SK-N-SH (cell line): ENCODE results near the gene MEIKIN.

ENCODE experiments used
- ELF1 ChIP-seq: IDR thresholded peaks from 2 replicates; pipeline ENCODE4 v1.4.0; 2012
- FOXM1 ChIP-seq: IDR thresholded peaks from 2 replicates; pipeline ENCODE4 v1.4.0; 2012; ENCODE audit warnings: low read depth, mild to moderate bottlenecking
- GATA2 ChIP-seq: sonication (generic); formaldehyde crosslinking; IDR thresholded peaks from 2 replicates; pipeline ENCODE4 v1.5.0; 2020; ENCODE audit warnings: mild to moderate bottlenecking, missing genetic modification reagents
- JUND ChIP-seq: IDR thresholded peaks from 2 replicates; pipeline ENCODE4 v1.4.0; 2012
- MXI1 ChIP-seq: IDR thresholded peaks from 2 replicates; pipeline ENCODE4 v1.6.1; 2012; ENCODE audit warnings: mild to moderate bottlenecking, low read depth, low read length, improper control_type of control experiment
- RCOR1 ChIP-seq: fragments of 150-350 bp; IDR thresholded peaks from 2 replicates; pipeline ENCODE4 v1.6.1; 2017; ENCODE audit warnings: antibody characterized with exemption, low read length
- REST ChIP-seq: IDR thresholded peaks from 2 replicates; pipeline ENCODE4 v1.6.1; 2012; ENCODE audit warnings: mild to moderate bottlenecking, low read depth, low read length, moderate library complexity
- RFX5 ChIP-seq: IDR thresholded peaks from 2 replicates; pipeline ENCODE4 v1.6.1; 2012; ENCODE audit warnings: mild to moderate bottlenecking, improper control_type of control experiment, low read length
- SIN3A ChIP-seq: IDR thresholded peaks from 2 replicates; pipeline ENCODE4 v1.6.1; 2012; ENCODE audit warnings: low read depth, mild to moderate bottlenecking, low read length, moderate library complexity, borderline replicate concordance
- SMC3 ChIP-seq: IDR thresholded peaks from 2 replicates; pipeline ENCODE4 v1.6.1; 2012; ENCODE audit warnings: low read depth, low read length, improper control_type of control experiment
- TCF12 ChIP-seq: IDR thresholded peaks from 2 replicates; pipeline ENCODE4 v1.4.0; 2012
- USF1 ChIP-seq: IDR thresholded peaks from 2 replicates; pipeline ENCODE4 v1.4.0; 2012; ENCODE audit warnings: low read depth, borderline replicate concordance
- TF ChIP-seq, protein P1 (sequence below): fragments of 200-600 bp; sonication (generic); IDR thresholded peaks from 2 replicates; pipeline ENCODE4 v1.6.1; 2017; ENCODE audit warnings: antibody characterized with exemption, mild to moderate bottlenecking, moderate library complexity

- TF ChIP-seq, protein P1, sequence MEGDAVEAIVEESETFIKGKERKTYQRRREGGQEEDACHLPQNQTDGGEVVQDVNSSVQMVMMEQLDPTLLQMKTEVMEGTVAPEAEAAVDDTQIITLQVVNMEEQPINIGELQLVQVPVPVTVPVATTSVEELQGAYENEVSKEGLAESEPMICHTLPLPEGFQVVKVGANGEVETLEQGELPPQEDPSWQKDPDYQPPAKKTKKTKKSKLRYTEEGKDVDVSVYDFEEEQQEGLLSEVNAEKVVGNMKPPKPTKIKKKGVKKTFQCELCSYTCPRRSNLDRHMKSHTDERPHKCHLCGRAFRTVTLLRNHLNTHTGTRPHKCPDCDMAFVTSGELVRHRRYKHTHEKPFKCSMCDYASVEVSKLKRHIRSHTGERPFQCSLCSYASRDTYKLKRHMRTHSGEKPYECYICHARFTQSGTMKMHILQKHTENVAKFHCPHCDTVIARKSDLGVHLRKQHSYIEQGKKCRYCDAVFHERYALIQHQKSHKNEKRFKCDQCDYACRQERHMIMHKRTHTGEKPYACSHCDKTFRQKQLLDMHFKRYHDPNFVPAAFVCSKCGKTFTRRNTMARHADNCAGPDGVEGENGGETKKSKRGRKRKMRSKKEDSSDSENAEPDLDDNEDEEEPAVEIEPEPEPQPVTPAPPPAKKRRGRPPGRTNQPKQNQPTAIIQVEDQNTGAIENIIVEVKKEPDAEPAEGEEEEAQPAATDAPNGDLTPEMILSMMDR, result no peak
- TF ChIP-seq REST (no peak), RCOR1 (no peak), TCF12 (no peak), GATA2 (CRISPR knock-in tag) (no peak), JUND (no peak), USF1 (no peak), FOXM1 (no peak), ELF1 (no peak), SMC3 (no peak), MXI1 (no peak), SIN3A (no peak), RFX5 (no peak)
Measured at GRCh38 chr5:131791866-131792265, 153.6 kb downstream of the MEIKIN start.
